Fibroblast of lung (primary cell): ENCODE results near the gene LNX2. TPM values are rescaled to one million over a fixed set of nuclear protein-coding genes. Genes with fewer than 3 reads are reported as not detected.

Source experiments
- DNase-seq, 2 donors: peaks; one replicate each; pipeline versions ENCODE4 v3.0.0 to v3.0.0-alpha.2; 2010; ENCODE audit warnings: low read depth in 2 of 2
- H2AFZ ChIP-seq: 2 replicates; pipeline ENCODE4 v1.5.1; 2012; ENCODE audit warnings: low read length, control low read depth, inconsistent platforms
- H3K27ac ChIP-seq: 2 replicates; pipeline ENCODE4 v1.5.1; 2011; ENCODE audit warnings: low read length, control low read depth; ENCODE audit not compliant: insufficient read depth
- H3K27me3 ChIP-seq: 2 replicates; pipeline ENCODE4 v1.5.1; 2011; ENCODE audit warnings: mild to moderate bottlenecking, low read length; ENCODE audit not compliant: control insufficient read depth, insufficient read depth
- H3K36me3 ChIP-seq: 2 replicates; pipeline ENCODE4 v1.5.1; 2011; ENCODE audit warnings: low read length; ENCODE audit not compliant: control insufficient read depth, insufficient read depth
- H3K4me1 ChIP-seq: 2 replicates; pipeline ENCODE4 v1.5.1; 2011; ENCODE audit warnings: low read length; ENCODE audit not compliant: control insufficient read depth, insufficient read depth; ENCODE audit errors: extremely low read depth
- H3K4me2 ChIP-seq: 2 replicates; pipeline ENCODE4 v1.5.1; 2011; ENCODE audit warnings: low read length, control low read depth; ENCODE audit not compliant: insufficient read depth; ENCODE audit errors: extremely low read depth
- H3K4me3 ChIP-seq, 4 experiments: fragments of 200-600 bp in 1 of 4; sonication (generic) in 1 of 4; replicated peaks in 1 of 4; 2 replicates each; pipeline ENCODE4 v1.5.1; 2011 to 2016; ENCODE audit warnings: low read length in 4 of 4, low read depth in 3 of 4, mild to moderate bottlenecking in 3 of 4, control low read depth in 2 of 4, inconsistent platforms in 1 of 4, mixed read lengths in 1 of 4; ENCODE audit not compliant: insufficient read depth in 1 of 4; ENCODE audit errors: control extremely low read depth in 1 of 4
- H3K79me2 ChIP-seq: 2 replicates; pipeline ENCODE4 v1.5.1; 2012; ENCODE audit warnings: mild to moderate bottlenecking, low read length, inconsistent platforms; ENCODE audit not compliant: control insufficient read depth, insufficient read depth
- H3K9ac ChIP-seq: 2 replicates; pipeline ENCODE4 v1.5.1; 2011; ENCODE audit warnings: mild to moderate bottlenecking, low read length, control low read depth; ENCODE audit not compliant: insufficient read depth
- H3K9me3 ChIP-seq: 2 replicates; pipeline ENCODE4 v1.5.1; 2012; ENCODE audit warnings: low read depth, low read length; ENCODE audit not compliant: control insufficient read depth, insufficient read depth
- H4K20me1 ChIP-seq: 2 replicates; pipeline ENCODE4 v1.5.1; 2011; ENCODE audit warnings: low read length; ENCODE audit not compliant: control insufficient read depth, insufficient read depth; ENCODE audit errors: extremely low read depth
- CTCF ChIP-seq, 2 donors: IDR thresholded peaks in 1 of 2; conservative IDR thresholded peaks in 1 of 2; 1 replicate in 1 of 2; 2 replicates in 1 of 2; pipeline ENCODE4 v1.5.1; 2011 to 2012; ENCODE audit warnings: low read length in 2 of 2, control low read depth in 1 of 2, inconsistent platforms in 1 of 2, low read depth in 1 of 2, mild to moderate bottlenecking in 1 of 2
- EZH2 ChIP-seq: IDR thresholded peaks from 2 replicates; pipeline ENCODE4 v1.5.1; 2012; ENCODE audit warnings: low read length, control low read depth, mild to moderate bottlenecking; ENCODE audit errors: missing control alignments
- polyA plus RNA-seq, 2 donors: library from polyadenylated mRNA; depleted of rRNA in 1 of 2; stranded (reverse) in 1 of 2; unstranded in 1 of 2; fragments of >200 nt; gene quantifications; 2 replicates each; pipeline ENCODE4 v1.2.1, GENCODE V29; 2011 to 2012; ENCODE audit warnings: missing spikeins in 1 of 2
- total RNA-seq: library from RNA; depleted of rRNA; stranded (reverse); fragments of >200 nt; gene quantifications from 2 replicates; pipeline ENCODE4 v1.2.1, GENCODE V29; 2014

Gene LNX2
- total and polyA plus RNA-seq, 2 donors (not counting 1 experiment from before 2014, with no cell fraction given): 6.0 to 7.6 TPM

- H2AFZ ChIP-seq: peak within 1 kb of the TSS; percentile 83
- peak within 1 kb of the TSS; percentile 76 to 93 (median 82) for H3K4me3 ChIP-seq
- H3K36me3 ChIP-seq: peaks cover 2% of the 10 kb centered on the region
- H3K27me3 ChIP-seq: no peaks in the 10 kb centered on the region
- H3K9me3 ChIP-seq: no peaks in the 10 kb centered on the region
- TF ChIP-seq EZH2: no peak
- TF ChIP-seq CTCF (conservative IDR thresholded peaks at IDR 0.05 in 1 of 2, IDR thresholded peaks at IDR 0.05 in 1 of 2; ENCODE audit: low read depth in 1 of 2, low read length in 2 of 2): no peak
- peaks cover 3% of the 10 kb centered on the region for H3K4me1 ChIP-seq
- H3K9ac ChIP-seq: peak within 1 kb of the TSS; percentile 80
- H3K79me2 ChIP-seq: peaks cover 40% of the 10 kb centered on the region
- no peaks in the 10 kb centered on the region for H4K20me1 ChIP-seq
- H3K27ac ChIP-seq: peak within 1 kb of the TSS; percentile 73
- peak; percentile 63 to 68 for DNase-seq
- H3K4me2 ChIP-seq: peak within 1 kb of the TSS; percentile 93
These were observed 1.2 kb upstream of the LNX2 start, which contains the start of gene POLR1D for GRCh38 chr13:27621366-27622101. TSS of gene POLR1D (plus strand) at chr13:27621892. CDS start at chr13:27621984, 92 bp downstream.

- Histone ChIP-seq H2AFZ (peak overlapping the region; percentile 83), H3K9ac (peak overlapping the region; percentile 31), H3K4me2 (peak overlapping the region; percentile 93), H3K79me2 (peaks cover 40% of the 10 kb centered on the region), H3K27ac (peak overlapping the region; percentile 41), H4K20me1 (no peaks in the 10 kb centered on the region), H3K4me3 (peak overlapping the region; percentile 76 to 84 (median 80)), H3K36me3 (peaks cover 2% of the 10 kb centered on the region), H3K9me3 (no peaks in the 10 kb centered on the region), H3K27me3 (no peaks in the 10 kb centered on the region), H3K4me1 (peaks cover 3% of the 10 kb centered on the region)
- no peak for TF ChIP-seq CTCF (conservative IDR thresholded peaks at IDR 0.05 in 1 of 2, IDR thresholded peaks at IDR 0.05 in 1 of 2; ENCODE audit: low read depth in 1 of 2, low read length in 2 of 2)
- TF ChIP-seq EZH2: no peak
- no peak for DNase-seq
These were observed 712 bp upstream of the LNX2 start for GRCh38 chr13:27621116-27621365.

- Histone ChIP-seq H3K9me3 (no peaks in the 10 kb centered on the region), H3K36me3 (peaks cover 2% of the 10 kb centered on the region), H3K4me1 (peaks cover 3% of the 10 kb centered on the region), H3K27ac (peak overlapping the region; percentile 56), H3K9ac (peak overlapping the region; percentile 68), H3K4me3 (peak overlapping the region; percentile 79 to 86 (median 83)), H3K4me2 (peak overlapping the region; percentile 93), H2AFZ (peak overlapping the region; percentile 92), H3K27me3 (no peaks in the 10 kb centered on the region), H4K20me1 (no peaks in the 10 kb centered on the region), H3K79me2 (peaks cover 39% of the 10 kb centered on the region)
- TF ChIP-seq CTCF (conservative IDR thresholded peaks at IDR 0.05 in 1 of 2, IDR thresholded peaks at IDR 0.05 in 1 of 2; ENCODE audit: low read depth in 1 of 2, low read length in 2 of 2) (peak; percentile 8 to 24), EZH2 (no peak)
- peak; percentile 29 to 42 for DNase-seq
These were observed 477 bp downstream of the LNX2 start for GRCh38 chr13:27619728-27620376.
